Skin epidermis (tissue), 12 donors: Measurements from ENCODE around the gene PALM2AKAP2.
A peak's percentile ranks its signal among the peaks of the same experiment; 100 is the strongest.
"Not testable (repeated sequence)": the region's sequence is repeated elsewhere in the genome, so short reads cannot be mapped to it uniquely, and the experiment has no call there.

Experiments
- H3K27ac ChIP-seq, 21 experiments: fragments of 200-600 bp; sonication (generic) in 11 of 21; one replicate each; pipeline ENCODE4 v1.5.0; 2020; ENCODE audit warnings: mild to moderate bottlenecking in 3 of 21, inconsistent platforms in 2 of 21, moderate library complexity in 2 of 21
- H3K4me3 ChIP-seq, 7 experiments: fragments of 200-600 bp; sonication (generic) in 2 of 7; one replicate each; pipeline ENCODE4 v1.5.0; 2020; ENCODE audit warnings: inconsistent platforms in 2 of 7, mild to moderate bottlenecking in 2 of 7, moderate library complexity in 1 of 7

PALM2AKAP2 gene

GRCh38 chr9:109797509-109797908 lies 17.5 kb downstream of the PALM2AKAP2 start:
- Histone ChIP-seq H3K4me3 (no peak overlapping the region), H3K27ac (no peak overlapping the region)

DNA sequence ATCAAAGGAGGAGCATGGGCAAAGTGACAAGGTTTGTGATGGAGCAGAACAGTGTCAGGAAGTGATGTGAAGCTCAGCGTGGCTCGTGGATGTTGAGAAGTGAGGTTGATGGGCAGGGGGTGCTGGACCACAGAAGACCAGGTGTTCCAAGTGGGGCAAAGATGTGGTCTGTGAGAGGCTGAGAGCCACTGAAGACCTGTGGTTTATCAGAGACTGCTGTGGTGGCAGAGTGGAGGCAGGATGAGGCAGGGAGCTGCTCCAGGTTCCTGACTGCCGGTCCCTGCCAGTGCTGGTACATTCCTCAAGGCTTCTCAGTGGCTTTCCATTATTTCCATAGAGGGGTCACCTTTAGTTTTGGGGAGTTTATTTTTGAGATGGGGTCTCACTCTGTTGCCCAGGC lies 19.1 kb downstream of the PALM2AKAP2 start:
- Histone ChIP-seq H3K4me3 (no peak overlapping the region), H3K27ac (peak overlapping the region in 4 of 21 experiments; percentile 1 to 67 (median 24))

GRCh38 chr9:109799792-109800191 lies 19.8 kb downstream of the PALM2AKAP2 start:
- H3K27ac ChIP-seq, result peak overlapping the region in 2 of 21 experiments; percentile 31 to 67

DNA sequence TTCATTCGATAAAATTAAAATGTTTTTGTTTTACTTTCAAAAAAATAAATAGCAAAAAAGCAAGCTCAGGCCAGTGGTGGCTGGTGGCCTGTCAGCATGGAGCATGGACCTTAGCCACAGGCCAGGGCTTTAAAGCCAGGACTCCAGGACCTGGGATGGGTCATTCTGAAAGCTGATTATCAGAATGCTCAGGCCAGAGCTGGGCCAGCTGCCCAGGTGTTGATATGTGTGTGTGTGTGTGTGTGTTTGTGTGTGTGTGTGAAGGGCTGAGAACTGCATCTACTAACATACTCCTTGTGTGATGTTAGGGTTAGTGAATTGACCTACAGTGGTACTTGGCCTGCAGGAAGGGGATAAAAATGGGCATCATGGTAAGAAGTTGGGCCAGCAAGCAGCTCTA lies 21.5 kb downstream of the PALM2AKAP2 start:
- no peak overlapping the region for H3K4me3 ChIP-seq
- H3K27ac ChIP-seq, result no peak overlapping the region

More at GRCh38 chr9:109799792-109800191, 19.8 kb downstream of the PALM2AKAP2 start:
- H3K4me3 ChIP-seq, result no peak overlapping the region

- no peak overlapping the region for H3K27ac ChIP-seq
- no peak overlapping the region for H3K4me3 ChIP-seq
These were observed 22.5 kb downstream of the PALM2AKAP2 start for GRCh38 chr9:109802491-109802890.

GRCh38 chr9:109805050-109805449 lies 25.1 kb downstream of the PALM2AKAP2 start:
- no peak overlapping the region for H3K27ac ChIP-seq
- H3K4me3 ChIP-seq, result no peak overlapping the region

DNA sequence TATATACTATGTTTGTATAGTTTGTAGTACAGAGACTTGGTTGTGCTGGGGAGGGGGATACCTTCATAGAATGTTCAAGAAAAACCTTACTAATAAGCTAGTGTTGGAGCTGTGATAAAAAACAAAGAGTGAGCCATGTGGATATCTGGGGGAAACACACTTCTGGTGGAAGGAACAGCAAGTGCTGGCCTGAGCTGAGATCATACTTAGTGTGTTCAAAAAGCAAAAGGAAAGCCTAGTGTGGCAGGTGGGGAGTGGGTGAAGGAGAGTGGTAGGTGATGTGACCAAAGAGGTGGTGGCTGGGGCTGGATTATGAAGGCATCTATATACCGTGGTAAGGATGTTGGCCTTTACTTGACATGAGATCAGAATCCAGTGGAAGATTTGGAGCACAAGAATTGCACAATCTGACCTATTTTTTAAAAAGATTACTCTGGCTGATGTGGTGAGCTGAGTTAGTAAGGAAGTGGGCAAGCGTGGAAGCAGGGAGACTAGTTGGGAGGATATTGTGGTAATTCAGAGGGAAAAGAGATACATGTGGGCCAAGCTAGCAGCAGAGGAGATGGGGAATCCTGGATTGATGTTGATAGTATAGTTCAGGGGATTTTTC lies 26.6 kb downstream of the PALM2AKAP2 start:
- H3K27ac ChIP-seq, result peak overlapping the region in 2 of 21 experiments; percentile 19 to 45

DNA sequence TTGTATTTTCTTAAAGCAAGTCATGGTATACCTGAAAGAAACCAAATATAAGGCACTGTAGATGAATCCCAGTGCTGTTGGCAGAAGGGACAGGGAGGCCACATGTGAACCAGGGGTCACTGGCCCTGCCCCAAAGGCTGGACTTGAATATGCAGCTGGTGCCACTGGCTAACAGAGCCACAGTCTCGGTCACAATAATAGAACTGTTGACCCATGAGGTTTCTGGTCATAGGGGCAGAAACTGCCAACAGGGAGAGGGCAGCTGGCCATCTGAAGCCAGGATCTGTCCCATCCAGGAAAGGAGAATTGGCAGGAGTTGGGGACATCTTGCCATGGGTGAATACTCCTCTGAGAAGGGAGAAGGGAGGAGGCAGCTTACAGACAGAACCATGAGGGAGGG lies 31.9 kb downstream of the PALM2AKAP2 start:
- H3K4me3 ChIP-seq, result no peak overlapping the region
- H3K27ac ChIP-seq, result no peak overlapping the region

More for the DNA sequence above, 26.6 kb downstream of the PALM2AKAP2 start:
- H3K4me3 ChIP-seq, result no peak overlapping the region

DNA sequence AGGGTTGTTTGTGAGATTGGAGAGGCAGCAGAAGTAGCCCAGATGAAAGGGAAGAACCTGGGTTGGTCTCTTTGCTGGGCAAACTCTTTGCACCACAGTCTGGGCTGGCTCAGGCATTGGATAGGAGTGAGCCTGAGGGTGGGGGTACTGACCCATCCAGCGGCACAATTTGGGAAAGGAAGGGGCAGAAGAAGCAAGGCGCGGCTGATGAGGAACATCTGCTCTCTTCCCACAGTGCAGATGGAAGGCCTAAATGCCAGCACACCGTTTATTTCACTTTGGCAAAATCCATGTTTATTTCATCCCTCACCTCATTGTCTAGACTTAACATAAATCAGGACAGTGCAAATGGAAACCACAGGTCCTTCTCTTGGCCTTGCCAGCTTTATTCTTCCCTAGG lies 32.3 kb downstream of the PALM2AKAP2 start:
- Histone ChIP-seq H3K4me3 (no peak overlapping the region), H3K27ac (no peak overlapping the region)

- no peak overlapping the region for H3K27ac ChIP-seq
These were observed 32.9 kb downstream of the PALM2AKAP2 start for GRCh38 chr9:109812818-109813281.

GRCh38 chr9:109813303-109813702 lies 33.3 kb downstream of the PALM2AKAP2 start:
- Histone ChIP-seq H3K27ac (no peak overlapping the region), H3K4me3 (no peak overlapping the region)

More at GRCh38 chr9:109812818-109813281, 32.9 kb downstream of the PALM2AKAP2 start:
- no peak overlapping the region for H3K4me3 ChIP-seq

DNA sequence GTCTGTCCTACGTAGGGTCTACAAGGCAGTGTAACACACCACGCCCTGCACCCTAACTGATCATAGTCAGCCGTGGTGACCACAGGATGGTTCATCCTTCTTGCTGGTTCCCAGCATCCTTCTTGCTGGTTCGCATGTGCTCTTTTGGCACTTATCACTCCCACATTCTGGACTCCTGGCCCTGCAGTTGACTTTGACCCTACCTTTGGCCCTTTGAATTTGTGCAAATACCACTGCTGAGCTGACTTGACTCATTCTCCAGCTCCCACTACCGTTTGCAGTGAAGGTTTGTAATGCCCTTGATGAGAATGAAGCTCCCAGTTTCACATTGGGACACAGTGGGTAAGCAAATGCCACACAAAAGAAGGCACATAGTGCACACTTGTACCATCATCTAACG lies 33.8 kb downstream of the PALM2AKAP2 start:
- no peak overlapping the region for H3K27ac ChIP-seq
- no peak overlapping the region for H3K4me3 ChIP-seq

DNA sequence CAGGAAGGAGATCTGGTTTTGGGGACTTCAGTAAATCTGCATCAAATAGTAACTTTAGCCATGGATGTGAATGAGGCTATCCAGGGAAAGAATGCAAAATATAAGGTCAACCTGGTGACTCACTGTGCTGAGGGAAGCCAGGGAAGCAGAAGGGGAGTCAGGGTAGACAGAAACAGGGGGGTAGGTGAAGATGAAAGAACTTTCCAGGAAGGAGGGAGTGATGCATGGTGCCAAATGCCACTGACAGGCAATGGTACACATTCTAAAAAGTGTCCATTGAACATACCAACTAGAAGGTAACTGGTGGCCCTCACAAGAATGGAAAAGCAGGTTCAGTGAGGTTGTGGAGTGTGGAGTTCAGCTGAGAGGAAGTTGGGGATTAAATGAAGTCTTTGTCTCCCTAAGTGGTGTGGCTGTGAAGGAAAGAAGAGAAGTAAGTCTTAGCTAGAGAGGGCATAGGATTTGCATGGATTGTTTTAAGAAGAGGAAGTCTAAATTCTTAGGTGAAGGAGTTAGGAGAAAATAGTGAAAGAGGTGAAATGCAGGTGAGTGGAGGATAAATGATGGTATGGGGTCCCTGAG lies 35.5 kb downstream of the PALM2AKAP2 start:
- Histone ChIP-seq H3K4me3 (no peak overlapping the region), H3K27ac (peak overlapping the region in 1 of 21 experiments; percentile 3)

DNA sequence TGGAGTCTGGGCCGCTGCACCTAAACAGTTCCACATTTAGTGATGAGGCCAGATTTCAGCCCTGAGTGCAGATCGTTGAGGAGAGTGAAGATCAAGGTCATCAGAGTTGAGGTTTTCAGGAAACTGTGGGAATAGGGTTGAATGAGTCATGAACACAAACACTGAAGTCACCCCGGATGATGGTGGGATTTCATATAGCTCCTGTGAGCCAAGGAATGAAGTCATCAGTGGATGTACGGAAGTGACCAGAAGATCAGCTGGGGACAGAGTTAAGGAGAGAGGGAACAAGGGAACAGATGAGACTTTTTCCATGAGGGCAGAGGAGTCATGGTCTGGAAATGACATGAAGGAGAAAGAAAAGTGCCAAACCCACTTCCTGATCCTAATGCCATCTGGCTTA lies 36.5 kb downstream of the PALM2AKAP2 start:
- H3K27ac ChIP-seq, result peak overlapping the region in 3 of 21 experiments; percentile 0 to 18 (median 3)
- no peak overlapping the region for H3K4me3 ChIP-seq

GRCh38 chr9:109817146-109817845 lies 37.3 kb downstream of the PALM2AKAP2 start:
- Histone ChIP-seq H3K4me3 (no peak overlapping the region), H3K27ac (peak overlapping the region in 3 of 21 experiments; percentile 30 to 58 (median 51))

- no peak overlapping the region for H3K27ac ChIP-seq
- no peak overlapping the region for H3K4me3 ChIP-seq
These were observed 38.0 kb downstream of the PALM2AKAP2 start for GRCh38 chr9:109817846-109818472.

GRCh38 chr9:109821711-109822110 lies 41.7 kb downstream of the PALM2AKAP2 start:
- Histone ChIP-seq H3K27ac (no peak overlapping the region), H3K4me3 (no peak overlapping the region)

- H3K4me3 ChIP-seq, H3K27ac ChIP-seq: not testable (repeated sequence)
These were observed 45.4 kb downstream of the PALM2AKAP2 start for GRCh38 chr9:109825383-109825782.

- H3K4me3 ChIP-seq, result no peak overlapping the region
These were observed 46.6 kb downstream of the PALM2AKAP2 start for GRCh38 chr9:109826559-109826958.

GRCh38 chr9:109828254-109828653 lies 48.3 kb downstream of the PALM2AKAP2 start:
- Histone ChIP-seq H3K4me3 (no peak overlapping the region), H3K27ac (no peak overlapping the region)

More at GRCh38 chr9:109826559-109826958, 46.6 kb downstream of the PALM2AKAP2 start:
- H3K27ac ChIP-seq, result no peak overlapping the region
